HG02981 (cell line): ENCODE measurements around the gene SLC9A5.

Source experiments
- ATAC-seq: cut with Tn5 transposase; IDR thresholded peaks from one replicate; pipeline ENCODE4 v1.9.1; 2021; ENCODE audit warnings: mild to moderate bottlenecking, moderate library complexity; ENCODE audit not compliant: unreplicated experiment

Gene SLC9A5, protein sequence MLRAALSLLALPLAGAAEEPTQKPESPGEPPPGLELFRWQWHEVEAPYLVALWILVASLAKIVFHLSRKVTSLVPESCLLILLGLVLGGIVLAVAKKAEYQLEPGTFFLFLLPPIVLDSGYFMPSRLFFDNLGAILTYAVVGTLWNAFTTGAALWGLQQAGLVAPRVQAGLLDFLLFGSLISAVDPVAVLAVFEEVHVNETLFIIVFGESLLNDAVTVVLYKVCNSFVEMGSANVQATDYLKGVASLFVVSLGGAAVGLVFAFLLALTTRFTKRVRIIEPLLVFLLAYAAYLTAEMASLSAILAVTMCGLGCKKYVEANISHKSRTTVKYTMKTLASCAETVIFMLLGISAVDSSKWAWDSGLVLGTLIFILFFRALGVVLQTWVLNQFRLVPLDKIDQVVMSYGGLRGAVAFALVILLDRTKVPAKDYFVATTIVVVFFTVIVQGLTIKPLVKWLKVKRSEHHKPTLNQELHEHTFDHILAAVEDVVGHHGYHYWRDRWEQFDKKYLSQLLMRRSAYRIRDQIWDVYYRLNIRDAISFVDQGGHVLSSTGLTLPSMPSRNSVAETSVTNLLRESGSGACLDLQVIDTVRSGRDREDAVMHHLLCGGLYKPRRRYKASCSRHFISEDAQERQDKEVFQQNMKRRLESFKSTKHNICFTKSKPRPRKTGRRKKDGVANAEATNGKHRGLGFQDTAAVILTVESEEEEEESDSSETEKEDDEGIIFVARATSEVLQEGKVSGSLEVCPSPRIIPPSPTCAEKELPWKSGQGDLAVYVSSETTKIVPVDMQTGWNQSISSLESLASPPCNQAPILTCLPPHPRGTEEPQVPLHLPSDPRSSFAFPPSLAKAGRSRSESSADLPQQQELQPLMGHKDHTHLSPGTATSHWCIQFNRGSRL

GRCh38 chr16:67248401-67249177 is at the start of gene SLC9A5:
TSS of gene SLC9A5 (plus strand) at chr16:67248979. CDS start at chr16:67249015, 36 bp downstream.
- ATAC-seq = no peak

GRCh38 chr16:67199011-67199807 is 49.6 kb upstream of the SLC9A5 start, which contains the start of gene ELMO3:
TSS of gene ELMO3 (plus strand) at chr16:67199131. CDS start at chr16:67199327, 196 bp downstream.
- no peak for ATAC-seq

GRCh38 chr16:67199808-67200198 is 49.0 kb upstream of the SLC9A5 start:
- no peak for ATAC-seq

DNA sequence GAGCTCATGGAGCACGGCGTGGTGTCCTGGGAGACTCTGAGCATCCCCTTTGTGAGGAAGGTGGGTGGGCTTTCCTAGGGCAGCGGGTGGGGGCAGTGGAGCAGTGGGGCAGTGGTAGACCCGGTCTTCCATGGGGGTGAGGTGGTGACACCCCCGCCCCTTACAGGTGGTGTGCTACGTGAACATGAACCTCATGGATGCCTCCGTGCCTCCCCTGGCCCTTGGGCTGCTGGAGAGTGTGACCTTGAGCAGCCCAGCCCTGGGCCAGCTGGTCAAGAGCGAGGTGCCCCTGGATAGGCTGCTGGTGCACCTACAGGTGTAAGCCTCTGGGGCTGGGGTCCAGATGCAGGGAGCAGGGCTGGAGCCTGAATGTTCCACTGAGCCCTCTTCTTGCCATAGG is 48.3 kb upstream of the SLC9A5 start:
- ATAC-seq = no peak

- ATAC-seq = no peak
These were observed 47.1 kb upstream of the SLC9A5 start for GRCh38 chr16:67201411-67202345.

GRCh38 chr16:67202426-67202825 is 46.4 kb upstream of the SLC9A5 start:
- no peak for ATAC-seq

GRCh38 chr16:67202956-67203493 is 45.8 kb upstream of the SLC9A5 start:
- no peak for ATAC-seq

- no peak for ATAC-seq
These were observed 44.7 kb upstream of the SLC9A5 start for GRCh38 chr16:67204076-67204475.

DNA sequence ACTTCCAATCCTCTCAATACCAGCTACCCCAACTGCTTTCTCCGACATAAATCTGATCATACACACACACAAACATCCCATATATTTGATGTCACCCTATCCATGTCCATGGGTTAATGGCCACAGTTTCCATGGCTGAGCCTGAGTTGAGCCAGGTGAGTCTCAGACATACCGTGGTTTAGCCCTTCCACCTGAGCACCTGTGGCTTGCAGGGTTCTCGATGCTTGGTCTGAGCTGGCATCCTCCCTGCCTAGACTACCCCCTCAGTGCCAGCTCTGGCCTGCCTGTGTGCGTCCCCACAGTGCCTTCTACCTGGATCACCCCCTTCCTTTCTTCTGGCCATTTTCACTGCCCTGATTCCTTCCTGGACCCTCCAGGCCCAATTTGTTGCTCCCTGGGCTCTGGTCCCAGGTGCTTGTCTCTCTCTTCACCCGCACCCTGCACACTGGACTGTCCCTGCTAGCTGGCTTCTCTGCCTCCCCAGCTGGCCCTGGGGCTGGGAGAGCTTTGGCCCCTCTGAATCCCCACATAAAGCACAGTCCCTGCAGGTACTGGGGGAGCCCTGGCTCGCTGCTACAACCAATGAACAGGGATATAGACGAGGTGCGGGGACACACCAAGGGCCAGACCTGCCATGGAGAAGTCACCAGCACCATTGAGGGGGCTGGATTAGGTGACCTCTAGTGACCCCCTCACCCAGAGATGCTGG is 42.5 kb upstream of the SLC9A5 start:
- no peak for ATAC-seq

DNA sequence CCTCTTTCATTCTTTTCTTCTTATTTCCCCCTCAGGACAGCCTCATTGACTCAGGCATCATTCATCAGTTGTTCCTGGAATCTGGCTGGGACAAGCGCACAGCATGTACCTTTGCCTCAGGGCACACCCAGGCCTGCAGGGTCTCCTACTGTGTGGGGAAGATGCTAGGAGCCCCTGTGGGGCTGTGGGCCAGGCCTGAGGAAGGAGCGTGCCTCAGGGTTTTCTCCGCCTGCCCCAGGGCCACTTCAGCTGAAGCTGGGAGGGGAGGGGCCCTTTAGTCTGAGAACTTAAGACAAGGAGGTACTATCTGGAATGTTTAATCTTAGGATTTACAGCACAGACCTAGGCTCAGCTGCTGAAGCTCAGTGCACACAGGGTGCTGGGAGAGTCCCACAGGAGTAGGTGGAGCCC is 41.9 kb upstream of the SLC9A5 start:
- ATAC-seq = no peak

GRCh38 chr16:67207249-67208091 is 41.3 kb upstream of the SLC9A5 start:
- no peak for ATAC-seq

- no peak for ATAC-seq
These were observed 40.5 kb upstream of the SLC9A5 start for GRCh38 chr16:67208154-67208896.

GRCh38 chr16:67209565-67209964 is 39.2 kb upstream of the SLC9A5 start:
- no peak for ATAC-seq

- ATAC-seq = no peak
These were observed 38.5 kb upstream of the SLC9A5 start for GRCh38 chr16:67210069-67210937.

DNA sequence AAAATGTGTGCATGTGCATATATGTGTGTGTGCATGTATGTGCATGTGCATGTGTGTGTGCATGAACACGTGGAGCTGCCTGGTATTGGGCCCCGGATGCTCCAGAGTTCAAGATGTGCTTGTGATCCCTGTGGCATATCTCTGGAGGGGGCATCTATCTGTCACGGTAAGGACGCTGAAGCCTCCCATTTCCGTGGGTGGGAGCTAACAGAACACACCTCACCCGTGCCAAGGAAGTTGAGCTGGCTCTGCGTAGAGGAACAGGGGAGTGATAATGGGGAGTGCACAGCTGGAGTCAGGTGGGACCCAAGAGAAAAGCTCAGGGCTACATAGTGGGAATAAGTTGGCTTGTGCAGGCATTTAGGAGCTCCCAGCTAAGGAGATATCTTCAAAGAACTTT is 37.1 kb upstream of the SLC9A5 start:
- no peak for ATAC-seq

- ATAC-seq = no peak
These were observed 36.0 kb upstream of the SLC9A5 start for GRCh38 chr16:67212766-67213165.
